ENCODE measurements around the gene CRADD.

DNA sequence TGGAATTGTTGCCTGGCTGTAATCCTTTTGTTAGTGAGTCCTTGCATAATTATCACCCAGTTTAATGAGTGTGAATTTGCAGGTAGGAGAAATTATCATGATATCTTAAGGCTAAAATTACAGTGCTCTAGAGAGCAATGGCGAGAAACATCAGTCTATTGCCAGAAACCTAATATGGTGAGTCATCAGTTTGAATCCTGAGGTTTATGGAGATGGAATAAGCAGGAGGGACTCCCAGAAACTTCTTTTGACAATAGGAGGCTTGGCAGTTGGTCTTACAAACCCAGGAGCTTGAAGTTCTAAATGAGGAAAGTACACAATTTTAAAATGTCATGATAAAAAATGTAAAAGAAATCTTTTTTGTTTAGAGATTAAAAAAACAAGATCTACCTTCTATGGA lies 31.5 kb upstream of the CRADD start:
- TF ChIP-seq ZNF138 (tag by site-specific recombination; IDR thresholded peaks at IDR 0.05; ENCODE audit: borderline replicate concordance) (no peak), ZNF292 (tag by site-specific recombination; IDR thresholded peaks at IDR 0.05; ENCODE audit: borderline replicate concordance, low read depth) (no peak), ZNF791 (tag by site-specific recombination; IDR thresholded peaks at IDR 0.05) (no peak), CTCF (tag by site-specific recombination; IDR thresholded peaks at IDR 0.05) (no peak), ZNF398 (tag by site-specific recombination; IDR thresholded peaks at IDR 0.05) (no peak), ZNF133 (tag by site-specific recombination; IDR thresholded peaks at IDR 0.05) (no peak), REST (tag by site-specific recombination; IDR thresholded peaks at IDR 0.05) (no peak), ZNF629 (tag by site-specific recombination; IDR thresholded peaks at IDR 0.05) (no peak), ZNF785 (tag by site-specific recombination; IDR thresholded peaks at IDR 0.05) (no peak)
- TF ChIP-seq, protein P1, sequence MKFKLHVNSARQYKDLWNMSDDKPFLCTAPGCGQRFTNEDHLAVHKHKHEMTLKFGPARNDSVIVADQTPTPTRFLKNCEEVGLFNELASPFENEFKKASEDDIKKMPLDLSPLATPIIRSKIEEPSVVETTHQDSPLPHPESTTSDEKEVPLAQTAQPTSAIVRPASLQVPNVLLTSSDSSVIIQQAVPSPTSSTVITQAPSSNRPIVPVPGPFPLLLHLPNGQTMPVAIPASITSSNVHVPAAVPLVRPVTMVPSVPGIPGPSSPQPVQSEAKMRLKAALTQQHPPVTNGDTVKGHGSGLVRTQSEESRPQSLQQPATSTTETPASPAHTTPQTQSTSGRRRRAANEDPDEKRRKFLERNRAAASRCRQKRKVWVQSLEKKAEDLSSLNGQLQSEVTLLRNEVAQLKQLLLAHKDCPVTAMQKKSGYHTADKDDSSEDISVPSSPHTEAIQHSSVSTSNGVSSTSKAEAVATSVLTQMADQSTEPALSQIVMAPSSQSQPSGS (tag by site-specific recombination; IDR thresholded peaks at IDR 0.05; ENCODE audit: low read depth), result no peak

All from HEK293 (cell line).